ENCODE results near the gene CCNA2. TPM values are rescaled to one million over a fixed set of nuclear protein-coding genes. Genes with fewer than 3 reads are reported as not detected.

Gene CCNA2
- total and polyA plus RNA-seq, 9 of the 15 experiments (the other 6 are each of a cell fraction or from before 2014, with no cell fraction given): 37.1 to 197 (median 154) TPM

- no peak overlapping the region for H3K4me2 ChIP-seq (ENCODE audit: insufficient read depth, low read length)
- intact Hi-C loops (cut with micrococcal nuclease) (no loop called here), in situ Hi-C loops (cut with MboI) (no loop called here)
- FAIRE-seq (peak; percentile 44), ATAC-seq (no peak), DNase-seq (ENCODE audit: extremely low read depth in 1 of 4, low spot score in 3 of 4) (no peak)
- H3K4me3 ChIP-seq: no peak overlapping the region
- no peaks in the 10 kb centered on the region for H3K9me1 ChIP-seq (ENCODE audit: control insufficient read depth, insufficient read depth, low read length)
- H3K9ac ChIP-seq (ENCODE audit: insufficient read depth in 1 of 2, low read depth in 2 of 2, low read length in 2 of 2): no peak overlapping the region
- H3K27me3 ChIP-seq (ENCODE audit: control insufficient read depth in 2 of 2, insufficient read depth in 2 of 2, low read length in 2 of 2): no peaks in the 10 kb centered on the region
- no peaks in the 10 kb centered on the region for H4K20me1 ChIP-seq (replicated peaks; ENCODE audit: control insufficient read depth, insufficient read depth, low read length)
- H3K27ac ChIP-seq (ENCODE audit: extremely low read depth, low read depth, low read length): no peak overlapping the region
- ChIA-PET CTCF (ENCODE audit: low intra/inter-chr PET ratio) (no interaction called here), POLR2A (interaction anchor here (1.1 to 1.6 kb wide), 5 partner anchors 8 to 11 kb away, joined by 3 to 8 read pairs (median 5); partner anchors contain the start of gene EXOSC9)
- peaks cover 90% of the 10 kb centered on the region for H3K36me3 ChIP-seq (ENCODE audit: control insufficient read depth, insufficient read depth, low read length)
- H3K4me1 ChIP-seq (replicated peaks in 1 of 2; ENCODE audit: control insufficient read depth in 2 of 2, insufficient read depth in 2 of 2, low read length in 2 of 2): no peaks in the 10 kb centered on the region
- H3K9me3 ChIP-seq (replicated peaks; ENCODE audit: control insufficient read depth, insufficient read depth, low read depth, low read length): no peaks in the 10 kb centered on the region
- H3K79me2 ChIP-seq (ENCODE audit: control insufficient read depth, insufficient read depth, low read length): no peaks in the 10 kb centered on the region
- BruUV-seq (replicated peaks): no TSS peak
- no peak for TF ChIP-seq HINFP (tag; conservative IDR thresholded peaks at IDR 0.05; ENCODE audit: low read depth)
- TF ChIP-seq ARID1B (IDR thresholded peaks at IDR 0.05): no peak
- TF ChIP-seq E2F3 (CRISPR knock-in tag; IDR thresholded peaks at IDR 0.05): no peak
- no peak overlapping the region for H2AFZ ChIP-seq (ENCODE audit: low read depth, low read length)
Observed at GRCh38 chr4:121811122-121811521, 12.6 kb downstream of the CCNA2 start.

DNA sequence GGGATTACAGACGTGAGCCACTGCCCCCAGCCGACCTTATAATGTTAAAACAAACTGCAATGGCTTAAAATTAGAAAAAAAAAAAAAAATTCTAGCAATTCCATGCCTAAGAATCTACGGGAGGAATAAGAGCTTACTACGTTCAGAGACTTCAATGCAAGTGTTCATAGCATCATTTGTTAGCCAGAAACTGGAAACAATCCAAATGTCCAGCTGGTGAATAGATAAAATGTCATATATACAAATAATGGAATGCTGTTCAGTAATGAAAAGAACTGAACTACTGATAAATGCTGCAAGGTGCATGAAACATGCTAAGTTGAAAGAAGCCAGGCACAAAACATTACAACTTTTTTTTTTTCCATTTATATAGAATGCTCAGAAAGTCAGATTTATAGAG is 17.3 kb downstream of the CCNA2 start:
- H3K4me3 ChIP-seq: no peak overlapping the region
- in situ Hi-C loops (cut with MboI) (no loop called here), intact Hi-C loops (cut with micrococcal nuclease) (no loop called here)
- BruUV-seq (replicated peaks): no TSS peak
- TF ChIP-seq ATF1 (CRISPR knock-in tag; IDR thresholded peaks at IDR 0.05): no peak
- TF ChIP-seq ATF1 (tag; IDR thresholded peaks at IDR 0.05): no peak
- no peak for TF ChIP-seq GTF2B (IDR thresholded peaks at IDR 0.05; ENCODE audit: extremely low read depth, insufficient read length)
- TF ChIP-seq DACH1 (IDR thresholded peaks at IDR 0.05; ENCODE audit: partially characterized antibody): no peak
- TF ChIP-seq TEAD2 (tag; IDR thresholded peaks at IDR 0.05): no peak
- TF ChIP-seq CHD2 (IDR thresholded peaks at IDR 0.05; ENCODE audit: low read depth, low read length): no peak
- TF ChIP-seq HCFC1 (IDR thresholded peaks at IDR 0.05; ENCODE audit: low read depth, low read length): no peak
- no peak for TF ChIP-seq KDM4B (IDR thresholded peaks at IDR 0.05; ENCODE audit: borderline replicate concordance in 2 of 2, low read depth in 1 of 2)
- no peak for TF ChIP-seq SMARCB1 (IDR thresholded peaks at IDR 0.05; ENCODE audit: insufficient read length, low read depth)
- TF ChIP-seq SNRNP70 (optimal IDR thresholded peaks at IDR 0.05; ENCODE audit: low read depth, low read length): no peak
- FAIRE-seq (no peak), DNase-seq (ENCODE audit: extremely low read depth in 1 of 4, low spot score in 3 of 4) (no peak), ATAC-seq (no peak)
- H3K36me3 ChIP-seq (ENCODE audit: control insufficient read depth, insufficient read depth, low read length): peaks cover 87% of the 10 kb centered on the region
- H4K20me1 ChIP-seq (replicated peaks; ENCODE audit: control insufficient read depth, insufficient read depth, low read length): no peaks in the 10 kb centered on the region
- H3K9me3 ChIP-seq (replicated peaks; ENCODE audit: control insufficient read depth, insufficient read depth, low read depth, low read length): no peaks in the 10 kb centered on the region
- WGBS (ENCODE audit: insufficient coverage, low coverage, missing lambda C conversion rate): 93% methylated on average over 4 of the region's 4 CpGs
- H3K9ac ChIP-seq (ENCODE audit: insufficient read depth in 1 of 2, low read depth in 2 of 2, low read length in 2 of 2): no peak overlapping the region
- CTCF ChIA-PET (ENCODE audit: low intra/inter-chr PET ratio): no interaction called here
- H3K4me1 ChIP-seq (replicated peaks in 1 of 2; ENCODE audit: control insufficient read depth in 2 of 2, insufficient read depth in 2 of 2, low read length in 2 of 2): 0 out of 5 replicates have a peak, but pooled peaks cover 3 to 4% of the 10 kb centered on the region in 2 experiments
- H2AFZ ChIP-seq (ENCODE audit: low read depth, low read length): no peak overlapping the region
- POLR2A ChIA-PET: interaction anchor here (0.7 to 1.2 kb wide), 2 partner anchors 13 to 539 kb away, joined by 3 to 5 read pairs; no protein-coding TSS in a partner anchor
- peaks cover 30% of the 10 kb centered on the region for H3K79me2 ChIP-seq (ENCODE audit: control insufficient read depth, insufficient read depth, low read length)
- no peak overlapping the region for H3K4me2 ChIP-seq (ENCODE audit: insufficient read depth, low read length)
- H3K27ac ChIP-seq (ENCODE audit: extremely low read depth, low read depth, low read length): no peak overlapping the region
- H3K9me1 ChIP-seq (ENCODE audit: control insufficient read depth, insufficient read depth, low read length): no peaks in the 10 kb centered on the region
- H3K27me3 ChIP-seq (ENCODE audit: control insufficient read depth in 2 of 2, insufficient read depth in 2 of 2, low read length in 2 of 2): no peaks in the 10 kb centered on the region

All from K562 (cell line).